GM13976 (cell line): ENCODE measurements around the gene ACCSL.

Experiments
- DNase-seq: peaks from one replicate; pipeline ENCODE4 v3.0.0; 2012; ENCODE audit warnings: low spot score
- in situ Hi-C: fragments of 300-500 bp; cut with MboI; formaldehyde crosslinking; loops from one replicate; pipeline ENCODE4 v1.12.0; 2022; ENCODE audit warnings: low sequenced_read_pairs, mixed read lengths, inconsistent platforms; ENCODE audit not compliant: unreplicated experiment
- TF ChIP-seq, protein P1 (sequence below): IDR thresholded peaks from 2 replicates; pipeline ENCODE4 v1.5.1; 2012; ENCODE audit warnings: borderline replicate concordance, mild to moderate bottlenecking; ENCODE audit not compliant: insufficient read depth; ENCODE audit errors: extremely low read depth, missing control alignments, control extremely low read depth

ACCSL gene

GRCh38 chr11:44085330-44085729 is 37.5 kb downstream of the ACCSL start:
- no peak for DNase-seq
- in situ Hi-C loops, result loop anchor here (10.0 kb wide), 1 partner anchor 59 kb away; no protein-coding TSS in a partner anchor
- TF ChIP-seq, protein P1, sequence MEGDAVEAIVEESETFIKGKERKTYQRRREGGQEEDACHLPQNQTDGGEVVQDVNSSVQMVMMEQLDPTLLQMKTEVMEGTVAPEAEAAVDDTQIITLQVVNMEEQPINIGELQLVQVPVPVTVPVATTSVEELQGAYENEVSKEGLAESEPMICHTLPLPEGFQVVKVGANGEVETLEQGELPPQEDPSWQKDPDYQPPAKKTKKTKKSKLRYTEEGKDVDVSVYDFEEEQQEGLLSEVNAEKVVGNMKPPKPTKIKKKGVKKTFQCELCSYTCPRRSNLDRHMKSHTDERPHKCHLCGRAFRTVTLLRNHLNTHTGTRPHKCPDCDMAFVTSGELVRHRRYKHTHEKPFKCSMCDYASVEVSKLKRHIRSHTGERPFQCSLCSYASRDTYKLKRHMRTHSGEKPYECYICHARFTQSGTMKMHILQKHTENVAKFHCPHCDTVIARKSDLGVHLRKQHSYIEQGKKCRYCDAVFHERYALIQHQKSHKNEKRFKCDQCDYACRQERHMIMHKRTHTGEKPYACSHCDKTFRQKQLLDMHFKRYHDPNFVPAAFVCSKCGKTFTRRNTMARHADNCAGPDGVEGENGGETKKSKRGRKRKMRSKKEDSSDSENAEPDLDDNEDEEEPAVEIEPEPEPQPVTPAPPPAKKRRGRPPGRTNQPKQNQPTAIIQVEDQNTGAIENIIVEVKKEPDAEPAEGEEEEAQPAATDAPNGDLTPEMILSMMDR, result no peak

GRCh38 chr11:44088377-44088776 is 40.6 kb downstream of the ACCSL start:
- in situ Hi-C loops, result loop anchor here (10.0 kb wide), 1 partner anchor 56 kb away; no protein-coding TSS in a partner anchor
- no peak for DNase-seq
- TF ChIP-seq, protein P1, result no peak

- TF ChIP-seq, protein P1, result no peak
- DNase-seq, result no peak
- in situ Hi-C loops, result loop anchor here (10.0 kb wide), 1 partner anchor 56 kb away; no protein-coding TSS in a partner anchor
Measured at GRCh38 chr11:44088871-44089270, 41.1 kb downstream of the ACCSL start.

DNA sequence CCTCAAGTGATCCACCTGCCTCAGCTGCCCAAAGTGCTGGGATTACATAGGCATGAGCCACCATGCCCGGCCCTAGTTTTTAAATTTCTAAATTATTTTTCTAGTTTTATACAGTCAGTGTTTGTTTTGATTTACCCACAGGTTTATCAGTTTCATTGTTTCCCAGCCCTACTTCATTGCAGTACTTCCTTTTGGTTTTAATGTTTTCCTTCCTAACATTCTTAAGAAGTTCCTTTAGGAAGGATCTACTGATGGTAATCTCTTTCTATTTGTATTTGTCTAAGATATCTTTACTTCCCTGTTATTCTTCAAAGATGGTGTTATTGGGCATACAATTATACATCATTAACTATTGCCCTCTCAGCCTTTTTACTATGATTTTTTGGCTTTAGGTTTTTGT is 42.8 kb downstream of the ACCSL start:
- in situ Hi-C loops, result loop anchor here (10.0 kb wide), 1 partner anchor 454 kb away; no protein-coding TSS in a partner anchor
- no peak for DNase-seq

DNA sequence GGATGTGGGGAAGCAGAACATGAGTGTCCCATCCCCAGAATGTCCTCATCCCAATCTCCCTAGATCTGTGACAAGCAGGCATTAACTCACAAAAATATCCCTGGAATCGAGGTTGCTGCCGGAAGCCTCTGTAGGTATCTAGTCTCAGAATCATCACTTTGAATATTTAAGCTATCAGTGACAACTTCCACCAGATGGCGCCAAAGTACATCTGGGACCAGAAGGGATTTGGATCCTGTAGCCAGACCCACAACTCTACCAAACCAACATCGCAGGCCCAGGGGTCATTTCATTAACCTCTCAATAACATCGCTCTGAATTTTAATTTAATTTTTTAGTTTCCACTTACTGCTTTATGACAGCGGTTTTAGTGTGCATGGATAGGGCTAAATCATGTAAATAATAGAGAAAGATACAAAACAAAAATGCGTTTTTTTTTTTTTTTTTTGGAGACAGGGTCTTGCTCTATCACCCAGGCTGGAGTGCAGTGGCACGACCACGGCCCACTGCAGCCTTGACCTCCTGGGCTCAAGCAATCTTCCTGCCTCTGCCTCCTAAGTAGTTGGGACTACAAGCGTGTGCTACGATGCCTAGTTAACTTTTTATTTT is 46.6 kb downstream of the ACCSL start:
- in situ Hi-C loops, result loop anchor here (10.0 kb wide), 1 partner anchor 450 kb away; no protein-coding TSS in a partner anchor
- DNase-seq, result peak; percentile 76
- TF ChIP-seq, protein P1, result peak; percentile 74

More for the DNA sequence above, 42.8 kb downstream of the ACCSL start:
- TF ChIP-seq, protein P1, result no peak

DNA sequence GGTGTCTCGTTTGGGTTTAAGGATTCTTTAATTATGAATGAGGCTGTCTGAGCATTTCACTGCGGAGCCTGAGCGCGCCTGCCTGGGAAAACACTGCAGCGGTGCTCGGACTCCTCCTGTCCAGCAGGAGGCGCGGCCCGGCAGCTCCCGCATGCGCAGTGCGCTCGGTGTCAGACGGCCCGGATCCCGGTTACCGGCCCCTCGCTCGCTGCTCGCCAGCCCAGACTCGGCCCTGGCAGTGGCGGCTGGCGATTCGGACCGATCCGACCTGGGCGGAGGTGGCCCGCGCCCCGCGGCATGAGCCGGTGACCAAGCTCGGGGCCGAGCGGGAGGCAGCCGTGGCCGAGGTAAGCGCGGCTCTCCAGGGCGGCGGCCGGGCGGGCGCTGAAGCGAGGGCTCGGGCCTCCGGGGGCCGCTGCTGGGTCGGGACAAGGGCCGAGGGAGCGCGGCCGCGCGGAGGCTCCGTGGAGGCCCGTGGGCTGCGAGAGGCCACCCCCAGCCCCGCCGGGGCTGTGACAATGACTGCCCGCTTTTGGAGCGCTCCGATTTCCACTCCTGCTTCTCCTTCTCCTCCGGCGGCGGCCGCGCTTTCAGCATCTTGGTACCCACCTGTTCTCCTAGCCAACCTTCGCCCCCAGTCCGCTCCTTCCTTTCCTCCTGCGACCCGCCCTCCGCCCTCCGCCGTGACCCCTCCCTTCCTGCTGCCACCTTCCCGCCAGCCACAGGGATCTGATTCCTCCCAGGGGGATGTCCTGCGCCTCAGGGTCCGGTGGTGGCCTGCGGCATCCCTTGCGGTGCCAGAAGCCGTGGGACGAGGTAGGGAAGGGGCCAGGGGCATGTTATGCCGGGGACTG is 48.0 kb downstream of the ACCSL start, which contains the start of gene EXT2:
Gene EXT2, plus strand, starts transcription at position 173 of the 854 bp plus-strand sequence. CDS start 12,035 bp downstream, outside the sequence.
- TF ChIP-seq, protein P1, result peak; percentile 98
- peak; percentile 95 for DNase-seq
- in situ Hi-C loops, result loop anchor here (10.0 kb wide), 1 partner anchor 449 kb away; no protein-coding TSS in a partner anchor
